Measurements from ENCODE around the gene ASB2.

DNA sequence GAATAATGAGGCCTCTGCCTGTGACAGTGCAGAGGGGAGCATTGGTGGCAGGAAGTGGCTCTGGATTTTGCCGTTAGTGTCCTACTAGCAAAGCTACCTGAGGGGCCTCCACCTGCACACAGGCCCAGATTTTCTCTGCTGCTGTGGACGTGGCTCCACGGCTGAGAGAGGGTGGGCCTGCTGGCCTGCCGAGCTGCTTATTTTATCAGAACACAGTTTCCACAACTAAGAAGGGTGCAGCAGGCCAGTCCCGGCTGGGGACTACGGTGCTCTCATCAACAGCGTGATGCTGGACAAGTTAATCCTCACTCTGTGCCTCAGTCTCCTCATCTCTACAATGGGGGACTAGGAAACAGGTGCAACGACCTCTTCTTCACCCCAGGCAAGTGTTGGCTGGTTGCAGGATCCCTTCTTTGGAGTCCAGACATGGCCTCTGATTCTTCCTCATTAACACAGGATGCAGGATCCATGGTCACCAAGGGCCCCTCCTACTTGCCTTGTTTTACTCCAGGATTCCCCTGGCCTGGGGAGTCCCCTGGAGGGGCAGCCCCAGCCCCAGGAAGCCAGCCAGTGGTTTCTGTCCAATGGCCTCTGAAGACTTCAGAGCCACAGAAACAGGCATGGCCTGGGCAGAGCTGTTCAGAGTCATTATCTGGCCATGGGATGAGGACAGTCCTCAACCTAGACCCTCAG, 45.9 kb downstream of the ASB2 start:
- TF ChIP-seq RFX5 (IDR thresholded peaks at IDR 0.05; ENCODE audit: borderline replicate concordance, low read depth, low read length) (no peak), HDAC6 (IDR thresholded peaks at IDR 0.05; ENCODE audit: low read depth, low read length) (no peak), TBP (IDR thresholded peaks at IDR 0.05; ENCODE audit: low read depth, low read length) (no peak), SRF (IDR thresholded peaks at IDR 0.05; ENCODE audit: low read depth, low read length) (no peak)
